ENCODE measurements around the gene TUBGCP2. TPM values are rescaled to one million over a fixed set of nuclear protein-coding genes. Genes with fewer than 3 reads are reported as not detected.

The TUBGCP2 gene
- total RNA-seq, result 35.8 TPM

- peak; percentile 84 for ATAC-seq
These were observed at the start of gene TUBGCP2, which contains the start of gene ZNF511 for GRCh38 chr10:133308421-133309099. Gene TUBGCP2 (minus strand): TSS chr10:133308872. CDS start chr10:133302941, 5,931 bp downstream. Gene ZNF511 (plus strand): TSS chr10:133308914. CDS start chr10:133308944, 30 bp downstream.

- ATAC-seq, result peak; percentile 70
These were observed 48.9 kb upstream of the TUBGCP2 start, which contains the start of gene FUOM for GRCh38 chr10:133357285-133358161. Gene FUOM (minus strand): TSS chr10:133358019. CDS start chr10:133358007, 12 bp downstream.

- peak; percentile 17 for ATAC-seq
These were observed 48.0 kb upstream of the TUBGCP2 start for GRCh38 chr10:133356549-133357284.

GRCh38 chr10:133355991-133356390 lies 47.3 kb upstream of the TUBGCP2 start:
- no peak for ATAC-seq

GRCh38 chr10:133355266-133355665 lies 46.6 kb upstream of the TUBGCP2 start:
- no peak for ATAC-seq

- ATAC-seq, result no peak
These were observed 46.1 kb upstream of the TUBGCP2 start for GRCh38 chr10:133354672-133355240.

- no peak for ATAC-seq
These were observed 45.4 kb upstream of the TUBGCP2 start for GRCh38 chr10:133353988-133354605.

- ATAC-seq, result peak; percentile 42
These were observed 44.7 kb upstream of the TUBGCP2 start for GRCh38 chr10:133353202-133353959.

- no peak for ATAC-seq
These were observed 43.0 kb upstream of the TUBGCP2 start for GRCh38 chr10:133351408-133352318.

- no peak for ATAC-seq
These were observed 42.3 kb upstream of the TUBGCP2 start for GRCh38 chr10:133350950-133351329.

- no peak for ATAC-seq
These were observed 41.7 kb upstream of the TUBGCP2 start for GRCh38 chr10:133350283-133350949.

- ATAC-seq, result no peak
These were observed 40.9 kb upstream of the TUBGCP2 start for GRCh38 chr10:133349577-133350011.

- ATAC-seq, result no peak
These were observed 40.5 kb upstream of the TUBGCP2 start for GRCh38 chr10:133349160-133349568.

- ATAC-seq, result no peak
These were observed 39.2 kb upstream of the TUBGCP2 start for GRCh38 chr10:133347710-133348517.

GRCh38 chr10:133346413-133346812 lies 37.7 kb upstream of the TUBGCP2 start:
- no peak for ATAC-seq

- no peak for ATAC-seq
These were observed 35.6 kb upstream of the TUBGCP2 start for GRCh38 chr10:133344236-133344635.

GRCh38 chr10:133343558-133343957 lies 34.9 kb upstream of the TUBGCP2 start:
- ATAC-seq, result no peak

GRCh38 chr10:133342942-133343341 lies 34.3 kb upstream of the TUBGCP2 start:
- no peak for ATAC-seq

GRCh38 chr10:133341983-133342382 lies 33.3 kb upstream of the TUBGCP2 start:
- no peak for ATAC-seq

Data from esophagus mucosa (tissue), 1 donor.